CD4-positive, alpha-beta T cell treated with Interleukin-12 subunit alpha and Interleukin-12 subunit beta, for 1 hour (primary cell): ENCODE results near the gene SERPINB3.
"Not testable (repeated sequence)": the region's sequence is repeated elsewhere in the genome, so short reads cannot be mapped to it uniquely, and the experiment has no call there.

Source experiments
- DNase-seq: peaks from one replicate; pipeline ENCODE4 v3.0.0-alpha.2; 2020

SERPINB3 gene

GRCh38 chr18:63661750-63662149, at the start of gene SERPINB3:
TSS of gene SERPINB3 (minus strand) at chr18:63661893. CDS start at chr18:63661216, 677 bp downstream.
- not testable (repeated sequence) for DNase-seq

GRCh38 chr18:63708650-63709049, 47.0 kb upstream of the SERPINB3 start:
- no peak for DNase-seq

- DNase-seq = no peak
These were observed 46.1 kb upstream of the SERPINB3 start for GRCh38 chr18:63707816-63708215.

- no peak for DNase-seq
These were observed 43.7 kb upstream of the SERPINB3 start for GRCh38 chr18:63705401-63705800.

GRCh38 chr18:63702660-63703059, 41.0 kb upstream of the SERPINB3 start, which contains the start of gene SERPINB11:
TSS of gene SERPINB11 (plus strand) at chr18:63702960. CDS start at chr18:63710194, 7,234 bp downstream.
- no peak for DNase-seq

- no peak for DNase-seq
These were observed 40.3 kb upstream of the SERPINB3 start for GRCh38 chr18:63701952-63702351.

GRCh38 chr18:63700501-63700900, 38.8 kb upstream of the SERPINB3 start:
- DNase-seq = no peak

GRCh38 chr18:63697097-63697660, 35.5 kb upstream of the SERPINB3 start:
- DNase-seq = no peak

- DNase-seq = no peak
These were observed 27.4 kb upstream of the SERPINB3 start for GRCh38 chr18:63689064-63689463.

GRCh38 chr18:63686871-63687270, 25.2 kb upstream of the SERPINB3 start:
- no peak for DNase-seq

GRCh38 chr18:63684718-63685117, 23.0 kb upstream of the SERPINB3 start:
- no peak for DNase-seq

GRCh38 chr18:63683890-63684289, 22.2 kb upstream of the SERPINB3 start:
- DNase-seq = no peak

- DNase-seq = no peak
These were observed 21.5 kb upstream of the SERPINB3 start for GRCh38 chr18:63683152-63683551.

- DNase-seq = no peak
These were observed 20.0 kb upstream of the SERPINB3 start for GRCh38 chr18:63681449-63682340.

GRCh38 chr18:63679820-63680606, 18.3 kb upstream of the SERPINB3 start:
- DNase-seq = no peak

GRCh38 chr18:63677500-63678225, 16.0 kb upstream of the SERPINB3 start:
- DNase-seq = no peak

- DNase-seq = no peak
These were observed 15.0 kb upstream of the SERPINB3 start for GRCh38 chr18:63676526-63677323.

- DNase-seq = no peak
These were observed 2.9 kb upstream of the SERPINB3 start for GRCh38 chr18:63664571-63664970.

GRCh38 chr18:63658920-63659319, 2.8 kb downstream of the SERPINB3 start:
- DNase-seq = not testable (repeated sequence)

GRCh38 chr18:63650271-63650670, 11.4 kb downstream of the SERPINB3 start:
- DNase-seq = not testable (repeated sequence)

GRCh38 chr18:63648241-63648640, 13.5 kb downstream of the SERPINB3 start:
- no peak for DNase-seq

GRCh38 chr18:63646936-63647335, 14.8 kb downstream of the SERPINB3 start:
- DNase-seq = no peak
